GM12875 (cell line): Measurements from ENCODE around the gene SFMBT1.
"Not testable (repeated sequence)": the region's sequence is repeated elsewhere in the genome, so short reads cannot be mapped to it uniquely, and the experiment has no call there.

Experiments used
- H3K4me3 ChIP-seq: one replicate; pipeline ENCODE4 v1.5.1; 2011; ENCODE audit warnings: low read depth, low read length, control low read depth
- TF ChIP-seq, protein P1 (sequence below): IDR thresholded peaks from 2 replicates; pipeline ENCODE4 v1.5.1; 2011; ENCODE audit warnings: low read depth, mild to moderate bottlenecking, control low read depth, inconsistent platforms, low read length, moderate library complexity, borderline replicate concordance; ENCODE audit not compliant: insufficient read depth

Gene SFMBT1

DNA sequence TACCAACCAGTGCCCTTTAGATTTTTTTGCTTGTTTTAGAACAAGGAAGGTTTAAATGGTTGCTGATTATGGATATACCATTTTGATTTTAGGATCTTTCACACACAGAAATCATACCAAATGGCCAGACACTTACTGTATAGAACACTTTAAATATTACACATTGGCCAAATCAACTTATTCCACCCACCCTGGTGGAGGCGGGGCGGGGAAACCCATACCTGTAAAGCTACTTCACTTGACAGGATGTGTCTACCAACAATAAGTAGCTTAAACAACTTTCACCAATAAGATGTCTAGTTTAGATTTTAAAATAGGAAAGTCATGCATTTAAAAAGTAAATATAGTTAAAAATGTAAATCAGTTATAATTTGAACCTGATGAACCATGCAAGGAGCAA lies 17.0 kb upstream of the SFMBT1 start:
- TF ChIP-seq, protein P1, sequence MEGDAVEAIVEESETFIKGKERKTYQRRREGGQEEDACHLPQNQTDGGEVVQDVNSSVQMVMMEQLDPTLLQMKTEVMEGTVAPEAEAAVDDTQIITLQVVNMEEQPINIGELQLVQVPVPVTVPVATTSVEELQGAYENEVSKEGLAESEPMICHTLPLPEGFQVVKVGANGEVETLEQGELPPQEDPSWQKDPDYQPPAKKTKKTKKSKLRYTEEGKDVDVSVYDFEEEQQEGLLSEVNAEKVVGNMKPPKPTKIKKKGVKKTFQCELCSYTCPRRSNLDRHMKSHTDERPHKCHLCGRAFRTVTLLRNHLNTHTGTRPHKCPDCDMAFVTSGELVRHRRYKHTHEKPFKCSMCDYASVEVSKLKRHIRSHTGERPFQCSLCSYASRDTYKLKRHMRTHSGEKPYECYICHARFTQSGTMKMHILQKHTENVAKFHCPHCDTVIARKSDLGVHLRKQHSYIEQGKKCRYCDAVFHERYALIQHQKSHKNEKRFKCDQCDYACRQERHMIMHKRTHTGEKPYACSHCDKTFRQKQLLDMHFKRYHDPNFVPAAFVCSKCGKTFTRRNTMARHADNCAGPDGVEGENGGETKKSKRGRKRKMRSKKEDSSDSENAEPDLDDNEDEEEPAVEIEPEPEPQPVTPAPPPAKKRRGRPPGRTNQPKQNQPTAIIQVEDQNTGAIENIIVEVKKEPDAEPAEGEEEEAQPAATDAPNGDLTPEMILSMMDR = no peak
- H3K4me3 ChIP-seq = no peak overlapping the region

DNA sequence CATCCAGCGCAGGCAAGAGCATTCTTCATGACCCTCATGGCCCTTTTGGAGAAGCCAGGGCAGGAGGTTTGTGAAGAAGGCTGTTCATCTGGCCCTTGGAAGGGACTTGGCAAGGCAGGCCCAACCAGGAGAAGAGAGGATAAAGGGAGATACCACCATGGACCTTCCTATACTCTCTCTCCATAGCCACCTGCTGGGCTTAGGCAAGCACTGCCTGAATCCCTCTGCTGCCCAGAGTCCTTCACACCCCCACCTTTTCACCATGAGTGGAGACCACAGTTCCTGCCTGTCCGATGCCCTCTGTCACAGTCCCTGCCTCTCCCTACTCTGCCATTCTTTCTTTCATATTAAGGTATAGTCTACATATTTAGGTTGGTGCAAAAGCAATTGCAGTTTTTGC lies 10.6 kb upstream of the SFMBT1 start:
- H3K4me3 ChIP-seq = no peak overlapping the region
- TF ChIP-seq, protein P1 = peak; percentile 40; the same call in 1 of the 2 replicates

DNA sequence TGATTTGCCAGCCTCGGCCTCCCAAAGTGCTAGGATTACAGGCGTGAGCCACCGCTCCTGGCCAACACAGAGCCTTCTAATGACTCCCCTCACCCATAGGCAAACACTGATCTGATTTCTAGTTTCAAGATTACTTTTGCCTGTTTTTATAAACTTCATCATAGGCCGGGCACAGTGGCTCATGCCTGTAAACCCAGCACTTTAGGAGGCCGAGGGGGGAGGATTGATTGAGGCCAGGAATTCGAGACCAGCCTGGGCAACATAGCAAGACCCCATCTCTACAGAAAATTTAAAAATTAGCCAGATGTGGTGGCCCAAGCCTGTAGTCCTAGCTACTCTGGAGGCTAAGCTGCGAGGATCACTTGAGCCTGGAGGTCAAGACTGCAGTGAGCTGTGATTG lies 8.4 kb upstream of the SFMBT1 start:
- not testable (repeated sequence) for H3K4me3 ChIP-seq

DNA sequence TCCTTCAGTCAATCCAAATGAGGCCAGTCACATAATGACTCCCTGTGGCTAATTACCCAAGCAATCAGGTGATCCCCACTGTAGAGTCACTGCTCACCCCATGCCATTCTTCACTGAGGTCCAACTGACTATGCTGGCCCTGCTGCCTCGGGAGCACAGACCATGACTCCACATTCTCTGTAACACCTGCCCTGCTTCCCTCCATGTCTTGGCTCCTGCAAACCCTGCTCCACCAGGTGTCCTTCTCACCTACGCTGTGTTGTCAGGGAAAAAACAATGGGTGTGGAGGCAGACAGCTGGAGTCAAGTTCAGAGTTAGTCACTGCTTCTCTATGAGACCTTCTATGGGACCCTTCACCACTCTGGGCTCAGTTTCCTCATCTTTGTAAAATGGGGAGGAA lies 6.1 kb upstream of the SFMBT1 start:
- TF ChIP-seq, protein P1 = no peak
- no peak overlapping the region for H3K4me3 ChIP-seq

DNA sequence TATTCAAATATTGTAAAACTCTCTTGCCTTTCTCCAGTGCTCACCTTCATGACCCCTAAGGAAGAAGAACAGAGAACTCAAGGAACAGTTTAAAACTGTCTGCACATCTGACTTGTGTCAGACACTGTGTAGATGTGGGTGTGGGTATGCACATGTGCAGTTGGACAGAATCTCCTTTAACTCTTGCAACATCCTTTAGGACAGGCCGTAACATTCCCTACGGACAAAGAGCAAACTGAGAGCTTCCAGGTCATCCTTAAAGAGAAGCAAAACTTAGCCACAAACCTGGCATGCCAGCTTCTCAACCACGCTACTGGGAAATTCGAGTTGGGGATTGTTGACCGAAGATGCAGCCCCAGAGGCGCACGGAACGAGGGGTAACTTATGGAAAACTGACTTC lies 4.1 kb upstream of the SFMBT1 start:
- TF ChIP-seq, protein P1 = no peak
- no peak overlapping the region for H3K4me3 ChIP-seq

DNA sequence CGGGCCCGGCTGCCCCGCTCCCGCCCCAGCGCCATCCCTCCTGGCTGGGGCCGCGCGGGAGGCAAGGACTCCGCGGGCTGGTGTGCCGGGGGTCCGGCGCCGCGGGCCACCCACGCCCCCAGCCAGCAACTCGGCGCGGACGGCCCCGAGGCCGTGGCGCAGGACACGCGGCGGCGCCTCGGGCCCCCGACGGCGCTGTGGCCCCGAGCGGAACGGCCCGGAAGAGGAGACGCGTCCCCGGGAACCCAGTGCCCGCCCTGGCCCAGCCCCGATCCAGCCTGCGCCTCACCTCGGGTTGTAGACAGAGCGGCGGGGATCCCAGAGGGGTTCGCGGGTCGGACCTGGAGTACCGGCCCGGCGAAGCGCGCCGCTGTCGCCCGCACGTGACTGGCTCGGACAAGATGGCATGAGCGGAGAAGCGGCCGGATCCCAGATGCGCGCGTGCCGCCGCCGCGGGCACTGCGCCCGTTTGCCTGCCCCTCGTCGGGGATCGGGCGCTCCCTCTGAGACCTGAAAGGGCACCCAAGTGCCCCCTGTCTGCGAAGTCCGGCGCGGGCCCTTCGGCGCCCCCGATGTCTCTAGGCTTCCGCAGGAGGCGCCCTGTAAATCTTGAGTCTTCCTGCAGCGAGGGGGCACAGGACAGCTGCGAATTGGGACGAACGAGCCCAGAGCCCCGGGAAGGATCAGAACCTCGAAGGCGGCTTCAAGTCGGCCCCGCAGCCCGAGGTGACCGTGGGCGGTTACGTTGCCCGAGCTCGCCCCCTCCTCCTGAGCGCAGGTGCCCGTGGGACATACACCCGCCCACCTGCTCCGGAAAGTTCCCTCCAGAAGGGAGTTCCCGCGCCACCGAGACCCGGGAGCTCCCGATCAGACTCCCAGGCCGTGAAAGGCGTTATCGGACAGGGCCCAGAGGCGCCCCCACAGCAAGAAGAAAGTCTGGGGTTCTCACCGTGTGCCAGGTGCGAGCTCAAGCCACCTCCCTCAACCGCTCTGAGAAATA lies 598 bp upstream of the SFMBT1 start:
- peak overlapping the region; percentile 87 for H3K4me3 ChIP-seq
- TF ChIP-seq, protein P1 = peak; percentile 63

DNA sequence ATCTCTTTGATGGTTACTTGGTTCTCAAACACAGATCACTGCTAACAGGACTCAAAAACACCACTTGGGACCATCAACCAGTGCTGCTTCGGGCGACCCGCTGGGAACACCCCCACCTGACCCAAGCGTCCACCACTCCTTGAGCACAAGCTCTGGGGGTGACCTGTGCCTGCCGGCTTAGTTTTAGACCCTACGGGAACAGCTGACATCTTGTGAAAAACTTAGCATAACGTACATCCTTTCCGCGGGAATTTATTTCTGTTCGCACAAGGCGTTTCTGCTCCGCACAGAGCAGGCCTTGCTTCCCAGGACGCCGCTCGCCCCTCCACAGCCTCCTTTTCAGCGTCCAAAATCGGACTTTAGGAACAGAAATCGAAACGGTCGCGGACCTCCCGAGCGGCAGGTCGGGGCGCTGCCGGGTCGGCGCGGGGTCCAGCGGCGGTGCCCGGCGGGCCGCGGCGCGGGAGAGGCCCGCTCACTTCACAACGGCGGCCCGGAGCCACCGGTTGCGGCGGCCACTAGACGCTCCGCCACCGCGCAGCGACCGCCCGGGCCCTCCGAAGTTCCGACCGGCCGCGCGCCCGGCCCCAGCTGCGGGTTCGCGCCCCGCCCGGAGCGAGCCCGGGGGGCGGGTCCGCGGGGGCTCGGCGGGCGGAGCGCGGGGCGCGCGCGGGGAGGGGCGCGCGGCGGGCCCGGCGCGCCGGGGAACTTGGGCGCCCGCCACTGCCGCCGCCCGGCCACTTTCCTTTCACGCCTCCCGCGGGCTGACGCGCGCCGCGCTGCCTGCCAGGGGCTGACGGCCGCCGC lies 959 bp downstream of the SFMBT1 start:
- peak overlapping the region; percentile 87 for H3K4me3 ChIP-seq
- TF ChIP-seq, protein P1 = no peak
